Measurements from ENCODE around the gene EFCAB12.
"Not testable (repeated sequence)": the region's sequence is repeated elsewhere in the genome, so short reads cannot be mapped to it uniquely, and the experiment has no call there.

The EFCAB12 gene

GRCh38 chr3:129391583-129391982 is 36.9 kb downstream of the EFCAB12 start:
- not testable (repeated sequence) for DNase-seq

GRCh38 chr3:129389572-129389937 is 38.9 kb downstream of the EFCAB12 start:
- no peak for DNase-seq

GRCh38 chr3:129388791-129389571 is 39.5 kb downstream of the EFCAB12 start:
- not testable (repeated sequence) for DNase-seq

GRCh38 chr3:129387487-129387886 is 40.9 kb downstream of the EFCAB12 start:
- no peak for DNase-seq

GRCh38 chr3:129386984-129387383 is 41.5 kb downstream of the EFCAB12 start:
- DNase-seq, result no peak

GRCh38 chr3:129385507-129385906 is 42.9 kb downstream of the EFCAB12 start:
- DNase-seq, result not testable (repeated sequence)

- DNase-seq, result no peak
Observed at GRCh38 chr3:129384594-129385323, 43.7 kb downstream of the EFCAB12 start.

- DNase-seq, result not testable (repeated sequence)
Observed at GRCh38 chr3:129384103-129384502, 44.3 kb downstream of the EFCAB12 start.

GRCh38 chr3:129383292-129383860 is 45.1 kb downstream of the EFCAB12 start:
- peak; percentile 64 for DNase-seq

- no peak for DNase-seq
Observed at GRCh38 chr3:129382366-129382765, 46.1 kb downstream of the EFCAB12 start.

GRCh38 chr3:129379582-129380358 is 48.7 kb downstream of the EFCAB12 start:
- no peak for DNase-seq

- no peak for DNase-seq
Observed at GRCh38 chr3:129378949-129379348, 49.5 kb downstream of the EFCAB12 start.

- no peak for DNase-seq
Observed at GRCh38 chr3:129377615-129378014, 50.8 kb downstream of the EFCAB12 start.

- DNase-seq, result no peak
Observed at GRCh38 chr3:129375099-129375498, 53.3 kb downstream of the EFCAB12 start.

- no peak for DNase-seq
Observed at GRCh38 chr3:129371041-129371826, 57.2 kb downstream of the EFCAB12 start.

- no peak for DNase-seq
Observed at GRCh38 chr3:129370248-129370964, 58.0 kb downstream of the EFCAB12 start.

- DNase-seq, result no peak
Observed at GRCh38 chr3:129369711-129370110, 58.7 kb downstream of the EFCAB12 start.

- DNase-seq, result no peak
Observed at GRCh38 chr3:129367821-129368220, 60.6 kb downstream of the EFCAB12 start.

- no peak for DNase-seq
Observed at GRCh38 chr3:129366312-129366831, 62.1 kb downstream of the EFCAB12 start.

GRCh38 chr3:129365296-129366136 is 62.9 kb downstream of the EFCAB12 start:
- no peak for DNase-seq

Measured in stimulated activated CD4-positive, alpha-beta T cell treated with anti-CD3 and anti-CD28 coated beads, Interleukin-15, amount 100 ng/mL, for 24 hours (primary cell).